HepG2 (cell line): Measurements from ENCODE around the gene KIAA1958. TPM values are rescaled to one million over a fixed set of nuclear protein-coding genes. Genes with fewer than 3 reads are reported as not detected.

Experiments
- KLF9 ChIP-seq: IDR thresholded peaks from 2 replicates; pipeline ENCODE4 v1.6.1; 2016; ENCODE audit warnings: low read depth
- MYC ChIP-seq: sonication (generic); formaldehyde crosslinking; IDR thresholded peaks from 2 replicates; pipeline ENCODE4 v1.9.0; 2021; ENCODE audit warnings: missing genetic modification reagents, borderline replicate concordance
- PRDM4 ChIP-seq: sonication (generic); formaldehyde crosslinking; IDR thresholded peaks from 2 replicates; pipeline ENCODE4 v1.9.0; 2021; ENCODE audit warnings: missing genetic modification reagents, borderline replicate concordance
- ZMYM2 ChIP-seq: sonication (generic); formaldehyde crosslinking; IDR thresholded peaks from 2 replicates; pipeline ENCODE4 v1.8.0; 2022; ENCODE audit warnings: mild to moderate bottlenecking, missing genetic modification reagents
- polyA plus RNA-seq, 8 experiments: library from polyadenylated mRNA; depleted of rRNA in 3 of 8; stranded (reverse) in 7 of 8; unstranded in 1 of 8; fragments of >200 nt; fragmentation: Illumina TruSeq in 4 of 8; extraction: Trizol in 4 of 8; gene quantifications; 2 replicates each; pipeline versions ENCODE4 v1.2.1 to v1.2.3, GENCODE V29; 2011 to 2016; ENCODE audit warnings: low read depth in 4 of 8, missing spikeins in 1 of 8, mixed read lengths in 1 of 8; ENCODE audit not compliant: insufficient read depth in 1 of 8
- total RNA-seq, 5 experiments: library from RNA; depleted of rRNA; stranded (reverse); fragments of >200 nt; fragmentation: Illumina TruSeq; extraction: Trizol; gene quantifications; 2 replicates each; pipeline ENCODE4 v1.2.3, GENCODE V29; 2016; ENCODE audit warnings: low read depth in 1 of 5
- TF ChIP-seq, protein P1 (sequence below): sonication (generic); formaldehyde crosslinking; IDR thresholded peaks from 2 replicates; pipeline ENCODE4 v1.5.1; 2020; ENCODE audit warnings: missing genetic modification reagents, mild to moderate bottlenecking, borderline replicate concordance
- TF ChIP-seq, protein P2 (sequence below): IDR thresholded peaks from 2 replicates; pipeline ENCODE4 v1.6.1; 2018; ENCODE audit warnings: missing genetic modification reagents, mild to moderate bottlenecking, missing compliant biosample characterization

KIAA1958 gene
- total and polyA plus RNA-seq, 2 of the 13 experiments (the other 11 are each of a cell fraction or from before 2014, with no cell fraction given), result 8.5 to 10.3 TPM

DNA sequence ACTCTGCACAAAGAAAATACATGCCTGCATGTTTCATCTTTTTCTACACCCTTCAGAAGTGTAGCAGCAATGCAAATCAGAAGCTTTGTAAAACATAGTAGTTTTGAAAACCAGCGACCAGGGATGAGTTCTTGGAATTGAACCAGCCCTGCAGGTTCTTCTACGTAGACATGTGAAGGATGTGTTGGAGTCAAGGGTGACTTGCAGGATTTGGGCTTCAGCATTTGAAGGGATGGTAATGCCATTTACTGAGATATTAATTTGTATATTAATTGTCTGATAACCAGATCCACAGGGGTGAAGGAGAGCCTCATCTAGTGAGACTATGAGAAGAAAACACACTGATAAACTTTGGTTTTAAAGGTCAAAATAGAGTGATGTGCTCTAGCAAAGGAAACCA lies 72.4 kb downstream of the KIAA1958 start (continued):
- TF ChIP-seq MYC (CRISPR knock-in tag) (no peak), PRDM4 (CRISPR knock-in tag) (no peak), KLF9 (CRISPR knock-in tag) (no peak), ZMYM2 (CRISPR knock-in tag) (no peak)
- TF ChIP-seq, protein P1, sequence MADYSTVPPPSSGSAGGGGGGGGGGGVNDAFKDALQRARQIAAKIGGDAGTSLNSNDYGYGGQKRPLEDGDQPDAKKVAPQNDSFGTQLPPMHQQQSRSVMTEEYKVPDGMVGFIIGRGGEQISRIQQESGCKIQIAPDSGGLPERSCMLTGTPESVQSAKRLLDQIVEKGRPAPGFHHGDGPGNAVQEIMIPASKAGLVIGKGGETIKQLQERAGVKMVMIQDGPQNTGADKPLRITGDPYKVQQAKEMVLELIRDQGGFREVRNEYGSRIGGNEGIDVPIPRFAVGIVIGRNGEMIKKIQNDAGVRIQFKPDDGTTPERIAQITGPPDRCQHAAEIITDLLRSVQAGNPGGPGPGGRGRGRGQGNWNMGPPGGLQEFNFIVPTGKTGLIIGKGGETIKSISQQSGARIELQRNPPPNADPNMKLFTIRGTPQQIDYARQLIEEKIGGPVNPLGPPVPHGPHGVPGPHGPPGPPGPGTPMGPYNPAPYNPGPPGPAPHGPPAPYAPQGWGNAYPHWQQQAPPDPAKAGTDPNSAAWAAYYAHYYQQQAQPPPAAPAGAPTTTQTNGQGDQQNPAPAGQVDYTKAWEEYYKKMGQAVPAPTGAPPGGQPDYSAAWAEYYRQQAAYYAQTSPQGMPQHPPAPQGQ (CRISPR knock-in tag), result no peak
- TF ChIP-seq, protein P2, sequence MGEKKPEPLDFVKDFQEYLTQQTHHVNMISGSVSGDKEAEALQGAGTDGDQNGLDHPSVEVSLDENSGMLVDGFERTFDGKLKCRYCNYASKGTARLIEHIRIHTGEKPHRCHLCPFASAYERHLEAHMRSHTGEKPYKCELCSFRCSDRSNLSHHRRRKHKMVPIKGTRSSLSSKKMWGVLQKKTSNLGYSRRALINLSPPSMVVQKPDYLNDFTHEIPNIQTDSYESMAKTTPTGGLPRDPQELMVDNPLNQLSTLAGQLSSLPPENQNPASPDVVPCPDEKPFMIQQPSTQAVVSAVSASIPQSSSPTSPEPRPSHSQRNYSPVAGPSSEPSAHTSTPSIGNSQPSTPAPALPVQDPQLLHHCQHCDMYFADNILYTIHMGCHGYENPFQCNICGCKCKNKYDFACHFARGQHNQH (CRISPR knock-in tag), result no peak
